Left lung (tissue), 10 donors: Measurements from ENCODE around the gene SYNE3. TPM values are rescaled to one million over a fixed set of nuclear protein-coding genes. Genes with fewer than 3 reads are reported as not detected.

ENCODE experiments used
- ATAC-seq: fragments of 200-7000 bp; cut with Tn5 transposase; one replicate; pipeline ENCODE4 v1.9.1; 2020; ENCODE audit warnings: moderate library complexity
- DNase-seq, 4 donors: peaks; one replicate each; pipeline ENCODE4 v3.0.0-alpha.2; 2013 to 2020
- H3K27ac ChIP-seq, 2 donors: fragments of 200-600 bp; sonication (generic) in 1 of 2; one replicate each; pipeline versions ENCODE4 v1.5.0 to v1.8.0; 2020 to 2021
- H3K27me3 ChIP-seq, 2 donors: fragments of 200-600 bp; sonication (generic) in 1 of 2; one replicate each; pipeline versions ENCODE4 v1.5.0 to v1.8.0; 2020 to 2021
- H3K36me3 ChIP-seq, 2 donors: fragments of 200-600 bp; sonication (generic) in 1 of 2; one replicate each; pipeline versions ENCODE4 v1.5.0 to v1.8.0; 2020 to 2021
- H3K4me1 ChIP-seq, 2 donors: fragments of 200-600 bp; one replicate each; pipeline ENCODE4 v1.8.0; 2021
- H3K4me3 ChIP-seq, 2 donors: fragments of 200-600 bp; sonication (generic) in 1 of 2; one replicate each; pipeline versions ENCODE4 v1.5.0 to v1.8.0; 2020 to 2021; ENCODE audit warnings: mild to moderate bottlenecking in 1 of 2
- H3K9me3 ChIP-seq, 2 donors: fragments of 200-600 bp; sonication (generic) in 1 of 2; one replicate each; pipeline versions ENCODE4 v1.5.0 to v1.8.0; 2020 to 2021
- CTCF ChIP-seq, 2 donors: fragments of 200-600 bp; sonication (generic) in 1 of 2; IDR thresholded peaks; one replicate each; pipeline versions ENCODE4 v1.5.0 to v1.8.0; 2021; ENCODE audit warnings: antibody characterized with exemption in 2 of 2
- intact Hi-C, 2 donors: fragments of 100-400 bp; cut with DNase I; formaldehyde crosslinking; loops; one replicate each; pipeline versions ENCODE4 v1.11.2 to v1.14.2; 2022
- polyA plus RNA-seq, 6 donors: library from polyadenylated mRNA; unstranded; fragments of 120-200 nt; gene quantifications; one replicate each; pipeline ENCODE4 v1.2.1, GENCODE V29; 2013; ENCODE audit not compliant: insufficient read length in 6 of 6
- total RNA-seq, 2 donors: library from RNA; stranded (reverse); fragmentation: NEBNext Ultra II Directional; extraction: Animal tissue kit (Norgen Biotek cat#: 25700); gene quantifications; one replicate each; pipeline ENCODE4 v1.2.1, GENCODE V29; 2021
- donor health status: DM: no; HTN: yes; CAD: no.
- donor health status: DM: no; HTN: no; CAD: no.

The SYNE3 gene
- total and polyA plus RNA-seq, 8 donors = 2.2 to 25.4 (median 3.1) TPM

DNA sequence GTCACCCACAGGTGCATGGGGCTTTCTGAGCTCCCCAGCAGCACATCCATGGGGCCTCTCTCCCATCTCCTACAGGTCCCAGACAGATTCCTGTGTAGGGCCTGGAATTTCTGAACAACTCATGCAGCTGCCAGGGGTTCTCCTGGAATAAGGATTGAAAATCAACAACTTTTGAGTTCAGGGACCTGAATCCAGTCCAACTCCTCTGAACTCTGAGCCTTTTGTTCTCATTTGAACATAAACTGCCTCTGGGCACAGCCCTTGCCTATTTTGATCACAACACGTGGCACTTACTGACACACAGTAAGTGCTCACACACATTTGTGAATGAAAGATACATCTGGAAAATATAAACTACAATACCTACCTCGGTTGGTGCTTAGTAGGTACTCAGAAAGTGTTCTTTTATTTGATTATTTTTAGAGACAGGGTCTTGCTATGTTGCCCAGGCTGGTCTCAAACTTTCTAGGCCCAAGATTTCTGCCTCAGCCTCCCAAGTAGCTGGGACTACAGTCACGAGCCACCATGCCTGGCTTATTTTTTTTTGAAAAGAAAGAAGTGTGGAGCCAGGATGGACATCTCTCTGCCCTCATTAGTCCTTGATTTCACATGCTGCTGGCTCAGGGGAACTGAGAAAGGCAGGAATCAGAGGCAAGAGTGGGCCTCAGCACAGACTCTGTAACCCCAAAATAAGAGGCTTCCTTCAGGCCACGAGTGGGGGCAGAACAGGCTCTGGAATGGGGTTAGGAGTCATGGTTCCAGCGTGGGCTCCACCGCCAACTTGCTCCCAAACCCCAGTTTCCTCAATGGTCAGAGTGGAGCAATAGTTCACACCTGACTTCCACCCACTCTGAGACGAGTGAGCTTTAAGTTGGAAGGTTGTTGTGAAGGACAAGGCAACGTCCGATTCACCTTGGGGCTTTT is 27.0 kb downstream of the SYNE3 start:
- no peaks in the 10 kb centered on the region for H3K36me3 ChIP-seq
- H3K4me3 ChIP-seq = no peak overlapping the region
- H3K4me1 ChIP-seq = peaks cover 0 to 31% of the 10 kb centered on the region in 2 donors
- no peak for TF ChIP-seq CTCF (IDR thresholded peaks at IDR 0.05)
- H3K9me3 ChIP-seq = no peaks in the 10 kb centered on the region
- no peaks in the 10 kb centered on the region for H3K27me3 ChIP-seq
- H3K27ac ChIP-seq = peak overlapping the region in 1 of 2 donors; percentile 28
- intact Hi-C loops = no loop called here
- ATAC-seq (no peak), DNase-seq (peak in 1 of 4 donors; percentile 10)

DNA sequence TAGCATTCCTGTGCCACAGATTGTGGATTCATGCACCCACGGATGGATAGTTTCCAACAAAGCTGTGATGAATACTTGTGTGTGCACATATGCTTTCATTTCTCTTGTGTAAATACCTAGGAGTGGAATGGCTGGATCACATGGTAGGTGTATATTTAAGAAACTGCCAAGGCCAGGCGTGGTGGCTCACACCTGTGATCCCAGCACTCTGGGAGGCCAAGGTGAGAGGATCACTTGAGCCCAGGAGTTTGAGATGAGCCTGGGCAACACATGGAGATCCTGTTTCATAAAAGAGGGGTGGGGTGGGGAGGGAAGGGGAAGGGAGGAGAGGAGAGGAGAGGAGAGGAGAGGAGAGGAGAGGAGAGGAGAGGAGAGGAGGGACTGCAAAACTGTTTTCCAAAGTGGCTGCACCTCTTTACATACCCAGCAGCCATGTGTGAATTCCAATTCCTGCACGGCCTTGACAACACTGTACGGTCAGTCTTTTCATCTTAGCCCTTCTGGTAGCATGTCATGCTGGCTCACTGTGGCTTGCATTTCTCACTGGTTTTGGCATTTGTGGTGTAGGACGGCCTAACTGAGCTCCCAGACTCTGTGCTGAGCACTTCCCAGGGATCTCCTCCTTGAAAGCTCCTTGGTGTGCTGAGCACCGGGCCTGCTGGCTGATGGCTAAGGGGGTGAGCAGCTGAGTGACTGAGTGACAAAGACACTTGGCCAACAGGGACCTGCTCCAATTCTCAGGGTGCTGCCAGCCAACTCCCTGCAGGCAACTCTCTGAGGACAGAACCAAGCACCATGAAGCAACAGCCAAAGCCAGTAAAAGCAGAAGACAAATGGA is 27.9 kb downstream of the SYNE3 start:
- H3K9me3 ChIP-seq = no peaks in the 10 kb centered on the region
- no peak overlapping the region for H3K4me3 ChIP-seq
- peak in 1 of 4 donors; percentile 10 for DNase-seq
- H3K36me3 ChIP-seq = no peaks in the 10 kb centered on the region
- no peaks in the 10 kb centered on the region for H3K27me3 ChIP-seq
- intact Hi-C loops = no loop called here
- no peak for TF ChIP-seq CTCF (IDR thresholded peaks at IDR 0.05)
- ATAC-seq = no peak
- H3K4me1 ChIP-seq = peaks cover 0 to 29% of the 10 kb centered on the region in 2 donors
- H3K27ac ChIP-seq = peak overlapping the region in 1 of 2 donors; percentile 28

- Histone ChIP-seq H3K4me3 (no peak overlapping the region), H3K9me3 (no peaks in the 10 kb centered on the region), H3K4me1 (peaks cover 0 to 38% of the 10 kb centered on the region in 2 donors), H3K36me3 (no peaks in the 10 kb centered on the region), H3K27me3 (no peaks in the 10 kb centered on the region), H3K27ac (no peak overlapping the region)
- no peak for TF ChIP-seq CTCF (IDR thresholded peaks at IDR 0.05)
- intact Hi-C loops = no loop called here
- ATAC-seq (no peak), DNase-seq (no peak)
Measured at GRCh38 chr14:95487669-95488084, 28.8 kb downstream of the SYNE3 start.

DNA sequence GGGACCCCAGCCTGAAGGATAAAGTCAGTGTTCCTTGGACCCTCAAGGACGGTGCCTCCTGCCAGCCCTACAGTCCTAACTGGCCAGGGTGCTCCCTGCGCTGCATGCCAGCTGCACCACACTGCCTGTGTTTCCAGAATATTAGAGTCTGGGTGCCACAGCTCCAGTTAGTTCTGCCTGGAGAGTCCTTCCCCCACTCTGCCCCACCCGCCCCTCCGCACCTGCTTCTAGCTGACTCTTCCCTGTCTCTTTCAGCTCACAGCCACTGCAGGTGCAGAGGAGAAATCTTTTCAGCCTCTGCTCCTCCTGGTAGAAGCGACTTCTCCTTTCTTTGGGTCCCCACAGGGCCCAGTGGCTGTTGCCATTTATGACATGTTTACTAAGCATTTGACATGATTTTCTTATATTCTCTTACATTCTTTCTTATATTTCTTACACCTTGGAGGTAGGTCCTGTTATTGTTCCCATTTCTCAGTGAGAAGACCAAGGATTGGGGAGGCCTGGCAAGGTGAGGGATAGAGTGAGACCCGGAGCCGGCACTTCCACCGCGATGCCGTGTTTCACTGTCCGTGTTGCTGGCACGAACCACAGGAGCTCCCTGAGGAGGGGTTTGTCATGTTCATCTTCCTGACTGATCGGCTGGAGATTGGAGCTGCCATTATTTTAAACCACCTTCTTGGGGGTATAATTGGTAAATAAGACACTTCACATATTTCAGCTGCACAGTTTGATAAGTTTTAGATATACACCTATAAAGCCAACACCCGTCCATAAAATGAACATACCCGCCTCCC is 29.4 kb downstream of the SYNE3 start:
- intact Hi-C loops = no loop called here
- no peak for TF ChIP-seq CTCF (IDR thresholded peaks at IDR 0.05)
- peaks cover 0 to 44% of the 10 kb centered on the region in 2 donors for H3K4me1 ChIP-seq

More for the DNA sequence above, 29.4 kb downstream of the SYNE3 start:
- no peak overlapping the region for H3K4me3 ChIP-seq
- no peaks in the 10 kb centered on the region for H3K27me3 ChIP-seq
- DNase-seq (peak in 1 of 4 donors; percentile 41), ATAC-seq (no peak)
- no peaks in the 10 kb centered on the region for H3K36me3 ChIP-seq
- no peak overlapping the region for H3K27ac ChIP-seq
- H3K9me3 ChIP-seq = no peaks in the 10 kb centered on the region
